ENCODE measurements around the gene HNRNPUL2.

HNRNPUL2 gene

DNA sequence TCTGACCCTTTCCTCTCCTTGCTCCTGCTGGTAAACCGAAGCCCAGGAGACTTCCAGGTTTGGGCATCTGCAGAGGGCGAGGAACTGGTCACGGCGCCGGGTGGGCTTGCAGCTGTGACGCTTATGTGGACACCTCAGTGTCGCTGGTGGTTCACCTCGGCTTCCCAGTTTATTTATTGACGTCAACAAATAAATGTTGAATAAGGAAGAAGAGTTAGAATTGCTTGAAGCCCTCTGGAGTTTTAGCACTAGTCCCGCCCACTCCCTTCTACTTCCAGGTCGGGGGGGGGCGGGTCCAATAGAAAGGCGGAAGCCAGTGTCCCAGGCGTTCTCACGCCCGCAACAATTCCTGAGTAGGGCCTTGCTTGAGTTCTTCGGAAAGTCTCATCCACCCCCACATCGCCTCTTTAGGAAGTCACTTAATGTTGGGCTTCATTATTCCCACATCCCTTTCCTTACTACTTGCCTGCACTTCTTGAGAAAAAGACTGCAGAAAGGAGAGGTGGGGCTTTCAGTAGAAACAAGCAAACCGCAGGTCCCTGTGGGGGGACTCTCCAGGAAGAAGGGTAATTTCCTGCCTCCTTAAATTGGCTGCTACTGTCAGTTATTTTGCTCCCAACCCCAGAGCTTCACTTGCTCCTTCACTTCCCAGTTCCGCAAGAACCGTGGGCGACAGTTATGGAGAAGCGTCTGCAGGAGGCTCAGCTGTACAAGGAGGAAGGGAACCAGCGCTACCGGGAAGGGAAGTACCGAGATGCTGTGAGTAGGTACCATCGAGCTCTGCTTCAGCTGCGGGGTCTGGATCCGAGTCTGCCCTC is 1.1 kb upstream of the HNRNPUL2 start, which contains the start of gene TTC9C:
TTC9C (plus strand) TSS at position 316 of the 818 bp plus-strand sequence; CDS start at position 679, 363 bp downstream.
- in situ Hi-C loops (cut with HindIII; ENCODE audit: low pct_ligation_motif_present, low pct_unique_long_range_greater_than_20kb, low sequenced_read_pairs): no loop called here
- peak; percentile 83 for DNase-seq

DNA sequence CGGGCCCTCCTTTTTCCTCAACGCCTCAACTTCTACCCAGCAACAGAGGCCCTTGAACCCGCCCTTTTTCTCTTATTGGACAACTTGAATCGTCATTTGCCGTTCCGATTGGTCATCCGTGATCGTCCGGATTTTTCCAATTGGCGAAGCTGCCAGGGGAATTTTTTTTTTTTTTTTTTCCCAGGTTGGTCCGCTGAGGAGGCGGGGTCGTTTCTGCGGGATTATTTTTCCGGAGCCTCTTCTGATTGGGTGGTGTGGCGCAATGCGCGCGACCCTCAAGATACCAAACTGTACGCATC is 564 bp upstream of the HNRNPUL2 start:
- peak; percentile 96 for DNase-seq
- in situ Hi-C loops (cut with HindIII; ENCODE audit: low pct_ligation_motif_present, low pct_unique_long_range_greater_than_20kb, low sequenced_read_pairs): no loop called here

DNA sequence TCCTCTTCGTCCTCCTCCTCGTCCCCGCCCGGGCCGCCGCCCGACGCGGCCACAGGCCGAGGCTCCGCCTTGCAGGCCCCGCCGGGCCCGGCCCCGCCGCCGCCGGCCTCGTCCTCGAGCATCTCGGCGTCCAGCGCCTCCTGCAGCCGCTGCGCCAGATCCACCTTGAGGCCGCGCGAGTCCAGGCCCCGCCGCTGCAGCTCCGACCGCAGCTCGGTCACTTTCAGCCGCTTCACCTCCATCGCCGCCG is 417 bp downstream of the HNRNPUL2 start:
- in situ Hi-C loops (cut with HindIII; ENCODE audit: low pct_ligation_motif_present, low pct_unique_long_range_greater_than_20kb, low sequenced_read_pairs): no loop called here
- no peak for DNase-seq

DNA sequence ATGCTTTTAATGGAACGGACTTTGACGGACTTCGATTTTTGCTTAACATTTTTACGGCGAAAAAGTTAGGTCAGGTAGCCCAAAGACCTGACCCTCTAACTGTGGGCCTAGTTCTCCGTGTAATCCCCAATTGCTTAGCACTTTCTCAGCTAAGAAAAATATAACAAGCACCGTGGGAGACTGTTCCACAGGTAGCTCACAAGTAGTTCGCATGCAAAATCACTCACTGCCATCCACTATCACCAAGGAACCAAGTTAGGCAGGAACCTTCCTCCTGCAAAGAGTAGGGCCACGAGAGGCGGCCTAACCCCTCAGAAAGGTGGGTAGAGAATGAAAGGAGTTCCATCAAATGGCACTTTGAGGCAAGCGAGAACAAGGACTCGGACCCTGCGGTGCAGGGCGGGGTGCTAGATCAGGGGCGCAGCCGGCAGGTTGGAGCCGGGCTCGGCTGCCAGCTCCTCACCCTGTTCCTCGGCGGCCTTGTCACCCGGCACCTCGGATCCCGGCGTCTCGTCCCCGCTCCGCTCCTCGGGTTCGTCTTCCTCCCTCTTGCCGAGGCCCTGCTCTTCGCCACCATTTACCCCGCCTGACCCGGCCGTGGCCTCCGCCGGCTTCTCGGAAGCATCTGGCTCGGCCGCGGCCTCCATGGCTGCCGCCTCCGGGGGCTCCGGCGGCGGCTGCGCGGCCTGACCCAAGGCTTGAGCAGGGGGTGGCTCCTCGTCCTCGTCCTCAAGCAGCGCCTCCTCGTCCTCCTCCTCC is 922 bp downstream of the HNRNPUL2 start:
- DNase-seq: no peak
- in situ Hi-C loops (cut with HindIII; ENCODE audit: low pct_ligation_motif_present, low pct_unique_long_range_greater_than_20kb, low sequenced_read_pairs): no loop called here

DNA sequence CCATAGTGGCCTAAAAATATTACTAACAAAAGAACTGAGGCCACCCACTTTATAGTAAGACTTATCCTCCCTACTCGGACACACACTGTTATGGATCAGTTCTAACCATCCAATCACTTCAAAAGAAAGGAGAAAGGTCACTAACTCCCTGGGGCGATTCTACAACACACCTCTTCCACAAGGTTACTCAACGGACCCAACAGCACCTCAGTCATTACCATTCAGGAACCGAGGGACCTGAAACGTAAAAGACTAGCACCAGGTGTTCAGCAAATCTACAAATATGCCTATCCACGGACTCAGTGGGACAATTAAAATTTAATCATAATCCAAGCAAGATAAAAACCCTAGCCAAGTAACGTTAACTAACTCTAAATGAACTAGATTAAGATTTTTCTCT is 1.6 kb downstream of the HNRNPUL2 start:
- no peak for DNase-seq
- in situ Hi-C loops (cut with HindIII; ENCODE audit: low pct_ligation_motif_present, low pct_unique_long_range_greater_than_20kb, low sequenced_read_pairs): no loop called here

DNA sequence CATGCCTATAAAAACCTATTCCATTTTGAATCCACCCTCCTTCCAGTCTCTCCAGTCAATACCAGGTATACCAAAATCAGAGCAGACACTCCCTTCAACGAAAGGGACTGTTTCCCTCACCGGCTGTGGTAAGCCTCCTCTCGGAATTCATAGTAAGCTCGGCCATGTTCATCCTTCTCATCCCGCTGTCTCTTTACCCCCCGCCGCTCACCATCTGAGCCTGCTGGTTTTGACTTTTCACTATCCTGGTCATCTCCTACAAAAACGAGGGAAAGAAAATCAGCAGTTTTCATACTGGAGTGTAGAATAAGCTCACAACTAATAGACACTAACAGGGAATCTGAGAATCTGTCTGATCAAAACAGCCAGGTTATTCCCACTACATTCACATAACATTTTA is 3.1 kb downstream of the HNRNPUL2 start:
- no peak for DNase-seq
- in situ Hi-C loops (cut with HindIII; ENCODE audit: low pct_ligation_motif_present, low pct_unique_long_range_greater_than_20kb, low sequenced_read_pairs): no loop called here

DNA sequence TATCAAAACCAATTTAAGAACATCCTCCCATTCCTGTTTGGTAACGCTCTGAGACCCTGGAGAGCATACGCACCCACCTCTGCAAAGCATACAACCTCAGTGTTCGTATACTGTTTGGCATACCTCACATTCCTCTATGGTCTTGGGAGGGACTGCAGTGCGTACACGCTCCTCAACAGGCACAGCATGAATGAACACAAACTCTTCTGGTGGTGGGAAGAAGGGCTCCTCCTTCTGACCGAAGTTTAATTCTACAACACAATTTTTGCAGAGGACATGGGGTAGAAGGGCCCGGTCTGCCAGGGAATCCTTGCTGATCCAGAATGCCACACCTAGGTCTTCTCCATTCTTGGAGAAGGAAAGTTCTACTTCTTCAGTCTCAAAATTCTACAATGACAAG is 5.3 kb downstream of the HNRNPUL2 start:
- in situ Hi-C loops (cut with HindIII; ENCODE audit: low pct_ligation_motif_present, low pct_unique_long_range_greater_than_20kb, low sequenced_read_pairs): no loop called here
- DNase-seq: no peak

DNA sequence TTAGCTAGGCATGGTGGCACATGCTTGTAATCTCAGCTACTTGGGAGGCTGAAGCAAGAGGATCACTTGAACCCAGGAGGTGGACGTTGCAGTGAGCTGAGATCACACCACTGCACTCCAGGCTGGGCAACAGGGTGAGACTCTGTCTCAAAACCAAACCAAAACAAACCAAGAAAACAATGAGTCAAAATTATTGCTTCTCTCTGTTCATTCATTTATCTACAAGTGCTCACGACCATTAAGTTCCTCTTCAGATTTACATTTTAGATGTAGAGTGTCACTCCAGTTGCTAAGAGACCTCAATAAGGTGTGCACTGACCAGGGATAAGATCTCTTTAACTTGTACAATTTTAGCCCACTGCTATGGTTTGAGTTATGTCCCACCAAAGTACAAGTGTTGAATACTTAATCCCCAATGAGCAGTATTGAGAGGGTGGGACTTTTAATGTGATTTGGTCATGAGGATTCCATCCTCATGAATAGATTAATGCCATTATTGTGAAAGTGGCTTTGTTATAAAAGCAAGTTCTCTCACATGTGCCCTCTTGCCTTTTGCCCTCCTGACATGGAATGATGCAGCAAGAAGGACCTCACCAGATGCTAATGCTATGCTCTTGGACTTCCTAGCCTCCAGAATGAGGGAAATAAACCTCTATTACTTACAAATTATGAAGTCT is 7.8 kb downstream of the HNRNPUL2 start:
- in situ Hi-C loops (cut with HindIII; ENCODE audit: low pct_ligation_motif_present, low pct_unique_long_range_greater_than_20kb, low sequenced_read_pairs): no loop called here
- DNase-seq: no peak

DNA sequence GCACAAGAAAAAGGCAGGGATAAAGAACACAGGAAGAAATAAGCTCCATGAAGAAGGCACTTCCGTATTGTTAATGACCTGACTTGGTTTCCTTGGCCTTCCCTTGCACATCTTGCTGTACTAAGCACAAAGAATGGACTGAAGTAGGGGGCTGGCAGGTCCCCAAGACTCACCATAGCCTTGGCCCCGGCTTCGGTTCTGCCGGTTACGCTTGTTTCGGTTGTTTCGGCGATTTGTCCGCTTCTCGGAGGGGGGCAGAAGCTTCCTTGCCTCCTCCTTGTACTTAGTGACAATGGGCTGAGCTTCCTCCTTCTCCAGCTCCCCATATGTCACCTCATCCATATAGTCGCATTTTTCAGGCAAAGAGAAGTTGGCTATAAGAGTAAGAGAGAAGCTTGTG is 10.4 kb downstream of the HNRNPUL2 start:
- no peak for DNase-seq
- in situ Hi-C loops (cut with HindIII; ENCODE audit: low pct_ligation_motif_present, low pct_unique_long_range_greater_than_20kb, low sequenced_read_pairs): no loop called here

DNA sequence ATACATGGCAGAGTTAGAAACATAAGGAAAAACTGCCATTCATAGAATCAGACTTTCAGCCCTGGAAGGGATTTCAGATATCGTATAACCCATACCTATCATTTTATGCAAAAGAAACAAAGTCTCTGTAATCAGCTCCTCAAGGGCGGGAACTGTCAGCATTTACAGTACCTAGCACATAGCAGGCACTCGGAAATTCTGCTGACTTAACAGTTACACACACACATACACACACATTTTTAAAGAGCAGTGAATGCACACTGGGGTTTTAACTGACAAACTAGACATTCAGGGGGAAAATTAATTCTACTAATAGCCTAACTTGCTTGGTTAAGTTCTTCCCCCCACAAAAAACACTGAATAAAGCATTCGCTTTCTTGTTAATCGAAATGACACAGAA is 11.1 kb downstream of the HNRNPUL2 start:
- in situ Hi-C loops (cut with HindIII; ENCODE audit: low pct_ligation_motif_present, low pct_unique_long_range_greater_than_20kb, low sequenced_read_pairs): no loop called here

DNA sequence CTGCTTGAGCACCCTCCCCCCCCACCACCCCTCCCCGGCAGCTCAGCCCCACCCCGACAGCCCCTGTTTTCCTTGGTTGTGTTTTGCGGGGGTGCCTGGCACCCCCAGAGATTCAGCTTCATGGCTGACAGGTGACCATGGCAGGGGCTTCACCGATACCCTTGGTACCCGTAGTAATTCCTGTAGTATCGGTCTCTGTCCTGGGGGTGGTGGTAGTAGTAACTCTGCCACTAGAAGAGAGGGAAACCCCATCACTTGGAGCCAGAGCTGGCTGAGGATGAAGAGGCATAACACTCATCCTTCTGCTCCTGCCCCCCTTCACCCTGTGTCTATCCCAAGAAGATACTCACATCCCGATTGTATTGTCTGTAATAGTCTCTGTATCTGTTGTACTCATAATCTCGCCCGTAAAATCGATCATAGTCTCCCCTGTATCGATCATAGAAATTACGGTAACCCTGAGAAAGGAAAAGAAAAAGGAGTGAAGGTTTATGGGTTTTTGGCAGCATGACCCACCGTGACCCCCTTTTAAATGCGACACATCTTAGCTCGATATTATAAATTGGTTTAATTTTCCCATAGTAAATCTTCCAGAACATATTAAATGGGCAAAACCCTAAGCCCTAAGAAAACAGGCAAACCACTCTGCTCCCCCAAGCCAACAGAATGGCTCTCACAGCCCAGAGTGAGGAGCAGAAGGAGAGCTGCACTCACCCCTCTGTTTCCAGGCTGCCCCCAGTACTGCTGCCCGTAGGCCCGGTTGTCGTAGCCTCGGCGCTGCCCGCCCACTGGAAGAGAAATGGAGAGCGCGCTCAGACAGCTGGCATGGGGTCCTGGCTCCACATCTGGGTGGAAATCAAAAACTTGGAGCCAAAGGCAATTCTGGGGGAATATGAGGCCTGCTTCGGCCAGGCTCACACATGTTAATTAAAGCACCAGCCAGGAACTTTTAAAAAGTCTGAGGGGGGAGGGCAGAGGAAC is 11.8 kb downstream of the HNRNPUL2 start:
- DNase-seq: no peak
- in situ Hi-C loops (cut with HindIII; ENCODE audit: low pct_ligation_motif_present, low pct_unique_long_range_greater_than_20kb, low sequenced_read_pairs): no loop called here

More for the DNA sequence above, 11.1 kb downstream of the HNRNPUL2 start:
- no peak for DNase-seq

DNA sequence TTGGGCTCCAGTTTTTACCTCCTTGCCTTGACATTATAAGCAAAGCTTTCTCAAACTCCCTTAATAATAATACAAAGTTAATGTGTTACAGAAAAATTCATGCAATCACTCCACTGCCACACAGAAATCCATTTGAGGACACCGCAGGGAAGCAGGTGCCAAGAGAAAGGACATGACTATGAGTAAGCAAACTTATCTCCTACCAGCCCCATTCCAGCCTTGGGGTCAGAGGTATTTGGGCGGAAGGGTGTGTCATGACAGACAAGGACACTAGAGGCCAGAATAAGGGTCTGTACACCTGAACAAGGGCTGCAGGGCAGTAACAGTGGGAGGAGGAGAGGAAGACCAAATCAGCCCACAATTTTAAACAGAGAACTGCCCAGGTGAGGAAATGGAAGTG is 13.9 kb downstream of the HNRNPUL2 start:
- peak; percentile 76 for DNase-seq
- in situ Hi-C loops (cut with HindIII; ENCODE audit: low pct_ligation_motif_present, low pct_unique_long_range_greater_than_20kb, low sequenced_read_pairs): loop anchor here (5.0 kb wide), 1 partner anchor 41 kb away; the partner anchor contains the start of genes LBHD1 and UQCC3

DNA sequence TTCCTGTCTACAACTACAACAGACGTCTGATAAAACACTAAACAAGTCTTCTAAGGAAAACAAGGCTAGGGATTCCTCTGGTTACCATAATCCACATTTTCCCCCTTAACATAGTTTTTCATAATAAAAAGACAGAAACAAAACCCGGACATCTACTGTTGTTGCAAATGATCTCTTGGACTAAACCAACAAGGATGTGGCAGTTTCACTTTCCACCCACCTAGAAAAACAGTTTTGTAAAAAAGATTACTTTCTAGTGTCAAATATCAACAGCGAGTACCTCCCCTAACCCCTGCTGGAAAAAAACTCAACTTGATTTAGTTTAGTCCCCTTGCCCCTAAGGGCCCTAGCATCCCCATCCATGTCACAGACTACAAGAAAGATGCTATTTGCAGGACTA is 14.4 kb downstream of the HNRNPUL2 start:
- no peak for DNase-seq
- in situ Hi-C loops (cut with HindIII; ENCODE audit: low pct_ligation_motif_present, low pct_unique_long_range_greater_than_20kb, low sequenced_read_pairs): loop anchor here (5.0 kb wide), 1 partner anchor 41 kb away; the partner anchor contains the start of genes LBHD1 and UQCC3

DNA sequence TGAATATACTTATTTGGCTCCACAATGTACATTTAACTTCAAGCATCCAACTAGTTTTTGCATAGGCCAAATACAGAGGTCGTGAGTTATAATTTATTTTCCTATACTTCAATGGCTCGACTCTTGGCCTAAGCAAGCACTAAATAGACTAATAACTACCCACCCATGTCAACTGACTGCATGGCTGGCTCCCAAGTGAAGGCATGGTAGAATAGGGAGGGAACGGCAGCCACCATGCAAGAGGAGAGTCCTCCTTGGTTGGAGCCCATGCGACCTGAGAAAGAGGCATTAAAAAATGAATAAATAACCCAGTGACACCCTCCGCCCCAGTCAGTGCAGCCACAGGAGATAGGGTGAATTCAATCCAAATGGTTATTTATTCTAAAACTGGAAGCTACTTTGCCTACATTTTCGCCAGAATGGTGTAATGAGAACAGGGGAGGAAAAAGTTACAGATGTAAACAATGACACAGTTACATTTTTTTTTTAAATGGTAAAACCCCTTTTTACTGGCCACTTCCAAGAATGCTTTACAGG is 14.9 kb downstream of the HNRNPUL2 start:
- in situ Hi-C loops (cut with HindIII; ENCODE audit: low pct_ligation_motif_present, low pct_unique_long_range_greater_than_20kb, low sequenced_read_pairs): loop anchor here (5.0 kb wide), 1 partner anchor 40 kb away; the partner anchor contains the start of genes LBHD1 and UQCC3
- DNase-seq: no peak

DNA sequence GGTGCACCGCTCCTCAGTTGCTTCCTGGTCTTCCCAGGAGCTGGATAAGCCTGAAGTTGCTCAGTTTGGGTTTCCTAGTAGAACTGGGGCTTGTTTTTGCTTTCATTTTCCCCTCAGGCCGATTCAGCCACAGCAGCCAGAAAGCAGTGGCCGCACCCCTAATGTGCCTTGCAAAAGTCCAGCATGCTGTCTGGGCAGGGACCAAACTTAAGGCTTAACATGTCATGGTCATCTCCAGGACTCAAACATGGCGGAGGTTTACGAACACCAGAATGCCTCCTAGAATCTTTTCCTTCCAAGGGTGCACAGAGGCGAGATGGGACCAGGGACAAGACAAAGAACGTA is 17.3 kb downstream of the HNRNPUL2 start:
- no peak for DNase-seq
- in situ Hi-C loops (cut with HindIII; ENCODE audit: low pct_ligation_motif_present, low pct_unique_long_range_greater_than_20kb, low sequenced_read_pairs): loop anchor here (5.0 kb wide), 1 partner anchor 38 kb away; the partner anchor contains the start of genes LBHD1 and UQCC3

DNA sequence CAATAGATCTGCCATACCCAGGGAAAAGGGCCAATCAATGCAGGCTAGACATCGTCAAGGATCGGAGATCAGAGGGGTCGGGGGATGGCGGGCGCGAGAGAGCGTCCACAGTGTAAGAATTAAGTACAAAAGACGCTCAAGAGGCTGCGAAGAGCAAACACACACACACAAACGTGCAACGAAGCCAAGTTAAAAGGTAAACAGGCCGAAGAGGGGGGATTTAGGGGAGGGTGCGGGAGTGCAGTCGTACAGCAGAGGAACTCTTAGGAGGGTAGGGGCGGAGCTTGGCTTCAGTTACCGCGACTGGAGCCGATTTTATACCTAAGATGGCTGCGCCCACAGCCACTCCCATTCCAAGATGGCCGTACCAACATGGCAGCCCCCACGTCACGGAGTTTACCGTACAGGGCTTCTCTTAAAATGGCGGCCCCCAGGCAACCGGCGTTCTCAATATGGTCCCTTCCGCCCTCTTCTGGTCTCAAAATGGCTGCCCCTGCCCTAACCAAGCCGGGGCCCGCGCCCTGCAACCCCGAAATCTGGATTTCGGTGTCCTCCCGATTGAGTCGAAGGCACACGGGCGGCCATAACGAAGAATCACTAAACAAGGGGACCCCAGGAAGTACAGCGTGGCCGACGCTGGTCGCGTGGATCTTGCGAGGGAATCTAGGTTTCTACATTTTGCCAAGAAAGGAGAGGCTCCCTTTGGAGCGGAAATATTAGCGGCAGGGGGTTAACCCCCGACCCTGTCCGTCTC is 17.8 kb downstream of the HNRNPUL2 start:
- DNase-seq: peak; percentile 95
- in situ Hi-C loops (cut with HindIII; ENCODE audit: low pct_ligation_motif_present, low pct_unique_long_range_greater_than_20kb, low sequenced_read_pairs): no loop called here

DNA sequence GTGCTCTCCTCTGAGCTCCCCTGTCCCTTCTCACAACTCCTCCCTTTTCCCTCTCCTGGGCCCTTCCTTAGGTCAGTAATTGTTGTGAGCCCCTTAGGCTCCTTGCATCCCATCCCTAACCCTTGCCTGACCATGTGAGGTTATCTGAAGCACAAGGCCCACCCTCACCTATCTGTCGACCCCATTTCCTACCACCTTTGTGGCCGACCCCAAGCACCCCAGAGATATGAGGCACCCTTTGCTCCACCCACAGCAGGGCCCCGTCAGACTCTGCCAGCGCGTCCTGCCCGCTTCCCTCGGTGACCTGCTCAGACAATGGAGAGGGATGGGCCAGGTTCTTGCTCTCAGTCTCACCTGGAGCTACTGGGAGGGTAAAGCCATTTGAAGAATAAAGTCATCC is 18.5 kb downstream of the HNRNPUL2 start:
- no peak for DNase-seq
- in situ Hi-C loops (cut with HindIII; ENCODE audit: low pct_ligation_motif_present, low pct_unique_long_range_greater_than_20kb, low sequenced_read_pairs): no loop called here

DNA sequence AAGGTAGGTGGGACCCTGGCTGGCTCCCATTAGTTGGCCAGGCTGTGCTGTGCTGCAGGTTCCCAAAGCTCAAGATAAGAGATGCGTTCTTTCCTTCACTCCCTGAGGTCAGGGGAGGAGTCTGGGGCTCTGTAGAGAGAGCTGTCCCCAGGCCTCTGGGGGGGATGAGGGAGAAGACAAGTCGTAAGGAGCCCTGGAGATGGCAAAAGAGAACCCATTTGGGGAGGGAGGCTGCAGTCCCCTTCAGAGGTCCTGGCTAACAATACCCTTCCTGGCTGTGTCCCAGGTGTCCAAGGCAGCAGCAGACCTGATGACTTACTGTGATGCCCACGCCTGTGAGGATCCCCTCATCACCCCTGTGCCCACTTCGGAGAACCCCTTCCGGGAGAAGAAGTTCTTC is 18.9 kb downstream of the HNRNPUL2 start:
- in situ Hi-C loops (cut with HindIII; ENCODE audit: low pct_ligation_motif_present, low pct_unique_long_range_greater_than_20kb, low sequenced_read_pairs): no loop called here

More for the DNA sequence above, 18.9 kb downstream of the HNRNPUL2 start:
- no peak for DNase-seq
